ENCODE data around the gene ZBTB7B. TPM values are rescaled to one million over a fixed set of nuclear protein-coding genes. Genes with fewer than 3 reads are reported as not detected.

Gene ZBTB7B
- total RNA-seq, 4 donors from 2014 or later, result 3.8 to 53.4 (median 11.9) TPM

DNA sequence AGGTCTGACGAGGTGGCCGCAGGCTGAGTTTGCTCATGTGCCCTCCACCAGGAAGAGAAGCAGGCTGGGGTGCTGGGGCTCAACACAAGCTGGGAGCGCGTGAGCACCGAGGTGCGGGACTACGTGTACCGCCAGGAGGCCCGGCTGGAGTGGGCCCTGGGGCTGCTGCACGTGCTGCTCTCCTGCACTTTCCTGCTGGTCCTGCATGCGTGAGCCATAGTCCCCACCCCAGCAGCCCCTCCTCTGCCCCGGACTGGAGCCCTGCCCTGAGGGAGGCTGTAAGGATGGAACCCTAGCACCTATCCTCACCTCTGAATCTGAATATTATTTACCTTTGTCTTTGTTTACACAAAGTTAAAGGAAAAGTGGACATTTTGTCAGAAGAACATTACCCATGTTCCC is 40.7 kb downstream of the ZBTB7B start:
- H3K36me3 ChIP-seq, result no peaks in the 10 kb centered on the region
- no peak overlapping the region for H3K4me3 ChIP-seq
- H3K27me3 ChIP-seq, result no peaks in the 10 kb centered on the region
- DNase-seq, result no peak
- TF ChIP-seq, protein P1, sequence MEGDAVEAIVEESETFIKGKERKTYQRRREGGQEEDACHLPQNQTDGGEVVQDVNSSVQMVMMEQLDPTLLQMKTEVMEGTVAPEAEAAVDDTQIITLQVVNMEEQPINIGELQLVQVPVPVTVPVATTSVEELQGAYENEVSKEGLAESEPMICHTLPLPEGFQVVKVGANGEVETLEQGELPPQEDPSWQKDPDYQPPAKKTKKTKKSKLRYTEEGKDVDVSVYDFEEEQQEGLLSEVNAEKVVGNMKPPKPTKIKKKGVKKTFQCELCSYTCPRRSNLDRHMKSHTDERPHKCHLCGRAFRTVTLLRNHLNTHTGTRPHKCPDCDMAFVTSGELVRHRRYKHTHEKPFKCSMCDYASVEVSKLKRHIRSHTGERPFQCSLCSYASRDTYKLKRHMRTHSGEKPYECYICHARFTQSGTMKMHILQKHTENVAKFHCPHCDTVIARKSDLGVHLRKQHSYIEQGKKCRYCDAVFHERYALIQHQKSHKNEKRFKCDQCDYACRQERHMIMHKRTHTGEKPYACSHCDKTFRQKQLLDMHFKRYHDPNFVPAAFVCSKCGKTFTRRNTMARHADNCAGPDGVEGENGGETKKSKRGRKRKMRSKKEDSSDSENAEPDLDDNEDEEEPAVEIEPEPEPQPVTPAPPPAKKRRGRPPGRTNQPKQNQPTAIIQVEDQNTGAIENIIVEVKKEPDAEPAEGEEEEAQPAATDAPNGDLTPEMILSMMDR (IDR thresholded peaks at IDR 0.05), result no peak
- TF ChIP-seq POLR2A (IDR thresholded peaks at IDR 0.05), result no peak
- H3K9me3 ChIP-seq, result no peaks in the 10 kb centered on the region
- no peaks in the 10 kb centered on the region for H3K4me1 ChIP-seq
- no peak overlapping the region for H3K27ac ChIP-seq
- intact Hi-C loops (cut with DNase I; ENCODE audit: low total_unique reads), result no loop called here

DNA sequence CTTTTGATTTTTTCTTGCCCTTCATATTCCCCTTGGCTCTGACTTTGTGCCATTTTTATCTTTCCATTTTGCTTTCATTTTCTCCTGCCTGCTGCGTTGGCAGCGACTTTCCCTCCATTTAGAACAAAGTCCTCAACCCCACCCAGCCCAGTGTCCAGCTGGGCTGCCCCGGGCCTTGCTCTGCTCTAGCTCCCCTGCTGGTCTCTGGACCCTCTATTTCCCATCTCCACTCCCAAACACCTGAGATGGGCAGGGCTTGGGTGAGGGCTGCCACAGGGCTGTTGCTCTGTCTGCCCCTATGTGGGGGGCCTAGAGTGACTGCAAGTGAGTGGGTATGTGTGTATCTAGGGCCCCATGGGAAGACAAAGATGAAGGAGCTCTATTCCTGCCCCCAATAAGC is 41.2 kb downstream of the ZBTB7B start:
- Histone ChIP-seq H3K9me3 (no peaks in the 10 kb centered on the region), H3K4me3 (no peak overlapping the region), H3K4me1 (no peaks in the 10 kb centered on the region), H3K27me3 (no peaks in the 10 kb centered on the region), H3K27ac (no peak overlapping the region), H3K36me3 (no peaks in the 10 kb centered on the region)
- intact Hi-C loops (cut with DNase I; ENCODE audit: low total_unique reads), result no loop called here
- DNase-seq, result no peak
- TF ChIP-seq, protein P1 (IDR thresholded peaks at IDR 0.05), result no peak
- no peak for TF ChIP-seq POLR2A (IDR thresholded peaks at IDR 0.05)

DNA sequence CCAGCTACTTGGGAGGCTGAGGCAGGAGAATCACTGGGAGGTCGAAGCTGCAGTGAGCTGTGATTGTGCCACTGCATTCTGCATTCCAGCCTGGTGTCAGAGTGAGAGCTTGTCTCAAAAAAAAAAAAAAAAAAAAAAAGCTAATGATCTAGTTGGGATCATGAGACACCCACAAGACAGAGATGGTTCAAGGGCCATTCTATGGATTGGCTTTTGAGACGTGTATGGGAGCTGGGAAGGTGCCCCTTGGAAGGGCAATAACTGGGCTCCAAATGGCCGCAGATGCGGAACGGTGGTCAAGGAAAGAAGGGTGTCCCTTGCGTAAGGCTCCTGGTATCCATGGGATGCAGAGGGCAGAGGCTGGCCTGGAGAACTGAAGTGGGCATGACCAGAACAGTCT is 41.8 kb downstream of the ZBTB7B start:
- H3K27ac ChIP-seq, result no peak overlapping the region

DNA sequence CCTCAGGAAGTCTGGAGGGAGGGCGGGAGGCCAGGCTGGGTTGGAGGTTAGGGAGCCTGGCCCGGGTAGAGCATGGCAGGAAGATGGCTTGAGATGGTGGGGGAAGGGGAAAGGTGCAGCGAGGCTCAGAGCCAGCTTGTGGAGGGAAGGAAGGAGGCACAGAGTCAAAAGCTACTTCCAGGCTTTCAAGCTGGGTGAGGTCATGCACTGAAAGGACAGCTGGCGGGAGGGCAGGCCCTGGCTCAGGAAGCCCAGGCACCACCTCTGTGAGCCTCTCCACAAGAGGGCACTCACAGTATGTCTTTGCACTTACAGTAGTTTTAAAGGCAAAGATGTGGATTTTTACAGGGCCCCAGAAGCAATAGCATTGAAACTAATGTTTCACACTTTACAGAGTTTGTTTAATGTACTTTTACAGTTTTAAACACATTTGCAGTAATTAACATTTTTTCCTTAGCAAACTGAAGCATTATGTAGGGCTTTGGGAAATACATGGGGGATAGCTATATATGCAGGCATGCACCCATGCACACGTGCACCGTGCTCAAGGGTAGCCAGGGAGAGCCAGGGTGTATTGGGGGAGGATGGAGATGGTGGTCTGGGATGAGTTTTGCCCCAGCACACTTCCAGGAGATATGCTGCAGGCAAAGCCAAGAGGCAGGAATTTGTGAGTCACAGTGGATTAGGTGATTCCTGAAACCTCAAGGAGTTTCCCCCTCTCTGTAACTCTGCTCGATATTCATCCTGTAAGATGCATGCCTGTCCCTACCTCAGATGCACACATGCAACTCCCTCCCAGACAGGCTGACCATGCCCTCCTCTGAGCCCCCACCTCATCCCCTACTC is 42.4 kb downstream of the ZBTB7B start:
- Histone ChIP-seq H3K27ac (no peak overlapping the region), H3K36me3 (no peaks in the 10 kb centered on the region), H3K9me3 (no peaks in the 10 kb centered on the region), H3K4me3 (no peak overlapping the region), H3K27me3 (no peaks in the 10 kb centered on the region), H3K4me1 (no peaks in the 10 kb centered on the region)
- DNase-seq, result peak; percentile 52 to 78
- TF ChIP-seq, protein P1 (IDR thresholded peaks at IDR 0.05), result peak; percentile 53 to 85 (median 67)
- no peak for TF ChIP-seq POLR2A (IDR thresholded peaks at IDR 0.05)
- intact Hi-C loops (cut with DNase I; ENCODE audit: low total_unique reads), result no loop called here

More for the DNA sequence above, 41.8 kb downstream of the ZBTB7B start:
- H3K27me3 ChIP-seq, result no peaks in the 10 kb centered on the region
- DNase-seq, result no peak
- H3K36me3 ChIP-seq, result no peaks in the 10 kb centered on the region
- TF ChIP-seq, protein P1 (IDR thresholded peaks at IDR 0.05), result no peak
- TF ChIP-seq POLR2A (IDR thresholded peaks at IDR 0.05), result no peak
- H3K9me3 ChIP-seq, result no peaks in the 10 kb centered on the region
- H3K4me1 ChIP-seq, result no peaks in the 10 kb centered on the region
- intact Hi-C loops (cut with DNase I; ENCODE audit: low total_unique reads), result no loop called here
- no peak overlapping the region for H3K4me3 ChIP-seq

DNA sequence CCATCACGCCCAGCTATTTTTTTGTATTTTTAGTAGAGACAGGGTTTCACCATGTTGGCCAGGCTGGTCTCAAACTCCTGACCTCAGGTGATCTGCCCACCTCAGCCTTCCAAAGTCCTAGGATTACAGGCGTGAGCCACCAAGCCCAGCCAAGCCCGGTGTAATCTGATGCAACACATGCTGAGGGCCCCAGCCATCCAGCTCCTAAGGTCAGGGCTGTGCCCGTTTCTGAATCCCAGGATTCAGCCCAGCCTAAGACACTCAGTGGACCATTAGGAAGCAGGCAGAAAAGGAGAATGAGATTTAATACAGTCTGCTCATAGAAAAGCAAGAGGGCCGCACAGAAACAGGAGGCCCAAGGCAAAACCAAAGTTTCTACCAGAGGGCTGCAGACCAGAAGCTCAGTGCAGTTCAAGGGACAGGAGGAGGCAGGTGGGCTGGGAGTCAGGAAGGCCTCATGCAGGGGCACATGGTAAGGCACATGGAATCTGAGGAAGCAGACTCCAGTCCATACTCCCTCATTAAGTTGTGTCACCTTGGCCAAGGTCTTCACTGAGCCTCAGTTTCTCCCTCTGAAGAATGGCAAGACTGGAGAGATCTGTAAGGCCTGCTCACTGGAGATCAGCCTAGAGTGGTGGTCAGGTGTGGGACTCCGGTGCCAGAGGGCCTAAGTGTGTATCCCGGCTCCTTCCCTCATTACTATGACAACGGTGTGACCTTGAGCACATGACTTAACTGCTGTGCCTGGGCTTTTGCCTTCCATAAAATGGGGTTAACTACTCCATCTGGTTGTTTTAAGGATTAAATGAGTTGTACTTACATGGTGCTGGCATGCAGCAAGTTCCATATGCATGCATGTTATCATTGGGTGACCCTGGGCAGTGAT is 46.1 kb downstream of the ZBTB7B start:
- H3K4me1 ChIP-seq, result no peaks in the 10 kb centered on the region
- no peaks in the 10 kb centered on the region for H3K27me3 ChIP-seq
- H3K36me3 ChIP-seq, result no peaks in the 10 kb centered on the region
- no peak overlapping the region for H3K27ac ChIP-seq
- TF ChIP-seq POLR2A (IDR thresholded peaks at IDR 0.05), result no peak
- TF ChIP-seq, protein P1 (IDR thresholded peaks at IDR 0.05), result no peak
- DNase-seq, result no peak
- no peak overlapping the region for H3K4me3 ChIP-seq
- intact Hi-C loops (cut with DNase I; ENCODE audit: low total_unique reads), result no loop called here
- no peaks in the 10 kb centered on the region for H3K9me3 ChIP-seq
